HepG2 (cell line): ENCODE measurements around the gene ACSS1. TPM values are rescaled to one million over a fixed set of nuclear protein-coding genes. Genes with fewer than 3 reads are reported as not detected.

Experiments used
- ATAC-seq: fragments of 200-7000 bp; cut with Tn5 transposase; 3 replicates; pipeline ENCODE4 v1.9.1; 2020; ENCODE audit warnings: mild to moderate bottlenecking, moderate library complexity
- BruUV-seq: library from RNA; stranded (reverse); fragments of 400-500 nt; replicated peaks from 2 replicates; lab custom pipeline; 2021; lab: Mats Ljungman, UMichigan
- CTCF ChIA-PET: fragments of 300-600 bp; formaldehyde crosslinking; extraction: SDS; loops from one replicate; lab custom pipeline; 2021; ENCODE audit warnings: low total read pairs, inconsistent platforms, low intra/inter-chr PET ratio; lab: Yijun Ruan, JAX
- POLR2A ChIA-PET: fragments of 350-600 bp; sonication (Branson Sonifier 250); formaldehyde crosslinking; loops from one replicate; lab custom pipeline; 2020; ENCODE audit warnings: antibody characterized with exemption, inconsistent platforms; lab: Yijun Ruan, JAX
- DNase-seq: peaks from one replicate; pipeline ENCODE4 v3.0.0-alpha.2; 2015; ENCODE audit warnings: low spot score
- FAIRE-seq: peaks from 3 replicates; lab custom pipeline; 2011; peaks lifted over from hg19 to GRCh38; lab: Jason Lieb, UNC
- H2AFZ ChIP-seq: one replicate; pipeline ENCODE4 v1.6.1; 2011; ENCODE audit warnings: low read length, inconsistent platforms
- H3K27ac ChIP-seq: fragments of 300-600 bp; 3 replicates; pipeline ENCODE4 v1.8.0; 2011; ENCODE audit warnings: mixed run types, mild to moderate bottlenecking, mixed read lengths, low read length, inconsistent platforms; ENCODE audit not compliant: insufficient read depth; ENCODE audit errors: extremely low read length
- H3K27me3 ChIP-seq, 2 experiments: fragments of 200-600 bp in 1 of 2; 2 replicates in 1 of 2; 3 replicates in 1 of 2; pipeline versions ENCODE4 v1.6.0 to v1.8.0; 2011; ENCODE audit warnings: low read length in 2 of 2, mild to moderate bottlenecking in 2 of 2, moderate library complexity in 2 of 2, inconsistent platforms in 1 of 2; ENCODE audit not compliant: insufficient read depth in 2 of 2, control insufficient read depth in 1 of 2
- H3K36me3 ChIP-seq, 2 experiments: fragments of 200-600 bp in 1 of 2; replicated peaks in 1 of 2; 2 replicates in 1 of 2; 3 replicates in 1 of 2; pipeline versions ENCODE4 v1.5.1 to v1.8.0; 2011; ENCODE audit warnings: low read length in 2 of 2, inconsistent platforms in 1 of 2; ENCODE audit not compliant: insufficient read depth in 2 of 2, control insufficient read depth in 1 of 2
- H3K4me1 ChIP-seq: 2 replicates; pipeline ENCODE4 v1.5.1; 2012; ENCODE audit warnings: low read length, inconsistent platforms; ENCODE audit not compliant: insufficient read depth
- H3K4me2 ChIP-seq: 2 replicates; pipeline ENCODE4 v1.6.0; 2011; ENCODE audit warnings: low read depth, low read length, inconsistent platforms
- H3K4me3 ChIP-seq, 3 experiments: fragments of 200-600 bp in 1 of 3; sonication (generic), shearing (Covaris generic) in 1 of 3; replicated peaks in 1 of 3; 2 replicates each; pipeline ENCODE4 v1.5.1; 2011 to 2016; ENCODE audit warnings: low read length in 3 of 3, inconsistent platforms in 2 of 3, low read depth in 2 of 3, mild to moderate bottlenecking in 2 of 3, control low read depth in 1 of 3, mixed read lengths in 1 of 3; ENCODE audit not compliant: insufficient read depth in 1 of 3
- H3K79me2 ChIP-seq: one replicate; pipeline ENCODE4 v1.6.1; 2011; ENCODE audit warnings: low read length, inconsistent platforms; ENCODE audit not compliant: insufficient read depth
- H3K9ac ChIP-seq: 2 replicates; pipeline ENCODE4 v1.6.0; 2011; ENCODE audit warnings: mild to moderate bottlenecking, low read depth, low read length, inconsistent platforms; ENCODE audit not compliant: insufficient read depth
- H3K9me3 ChIP-seq: 2 replicates; pipeline ENCODE4 v1.5.1; 2012; ENCODE audit warnings: mild to moderate bottlenecking, low read length
- H4K20me1 ChIP-seq: 2 replicates; pipeline ENCODE4 v1.6.0; 2011; ENCODE audit warnings: inconsistent platforms, mild to moderate bottlenecking, low read length, moderate library complexity; ENCODE audit not compliant: insufficient read depth
- GATA4 ChIP-seq: sonication (generic); IDR thresholded peaks from 2 replicates; pipeline ENCODE4 v1.6.1; 2016; ENCODE audit warnings: antibody characterized with exemption, low read depth, borderline replicate concordance
- RFXANK ChIP-seq: IDR thresholded peaks from 2 replicates; pipeline ENCODE4 v1.6.1; 2016
- SP2 ChIP-seq: sonication (generic); formaldehyde crosslinking; IDR thresholded peaks from 2 replicates; pipeline ENCODE4 v1.5.1; 2020; ENCODE audit warnings: mild to moderate bottlenecking, missing genetic modification reagents
- YY1 ChIP-seq: IDR thresholded peaks from 2 replicates; pipeline ENCODE4 v1.6.1; 2011; ENCODE audit warnings: low read length, low read depth, moderate library complexity, mild to moderate bottlenecking; ENCODE audit not compliant: insufficient read depth, insufficient replicate concordance
- ZFP41 ChIP-seq: sonication (generic); formaldehyde crosslinking; IDR thresholded peaks from 2 replicates; pipeline ENCODE4 v1.4.0; 2020; ENCODE audit warnings: mild to moderate bottlenecking, missing genetic modification reagents, borderline replicate concordance
- ZNF33B ChIP-seq: sonication (generic); formaldehyde crosslinking; IDR thresholded peaks from 2 replicates; pipeline ENCODE4 v1.5.1; 2020; ENCODE audit warnings: mild to moderate bottlenecking, missing genetic modification reagents
- ZNF512B ChIP-seq: sonication (generic); formaldehyde crosslinking; IDR thresholded peaks from 2 replicates; pipeline ENCODE4 v1.5.1; 2020; ENCODE audit warnings: missing genetic modification reagents, mild to moderate bottlenecking, borderline replicate concordance
- ZNF674 ChIP-seq: sonication (generic); formaldehyde crosslinking; IDR thresholded peaks from 2 replicates; pipeline ENCODE4 v1.5.0; 2020; ENCODE audit warnings: low read depth, mild to moderate bottlenecking, missing genetic modification reagents
- ZNF761 ChIP-seq: sonication (generic); formaldehyde crosslinking; conservative IDR thresholded peaks from 2 replicates; pipeline ENCODE4 v1.4.0; 2020; ENCODE audit warnings: mild to moderate bottlenecking, missing genetic modification reagents
- WGBS: methylation state at CpG from one replicate; pipeline ENCODE4 v1.1.6; 2017; ENCODE audit warnings: low lambda C conversion rate; 5-methylcytosine and 5-hydroxymethylcytosine counted together
- in situ Hi-C: cut with HindIII; loops from 2 replicates; pipeline ENCODE4 v1.10.0; 2017; ENCODE audit warnings: low pct_unique_long_range_greater_than_20kb; ENCODE audit not compliant: extremely low pct_ligation_motif_present
- intact Hi-C: fragments of 100-400 bp; cut with micrococcal nuclease; formaldehyde crosslinking; loops from one replicate; pipeline ENCODE4 v1.10.0; 2022; ENCODE audit not compliant: unreplicated experiment
- polyA plus RNA-seq, 8 experiments: library from polyadenylated mRNA; depleted of rRNA in 3 of 8; stranded (reverse) in 7 of 8; unstranded in 1 of 8; fragments of >200 nt; fragmentation: Illumina TruSeq in 4 of 8; extraction: Trizol in 4 of 8; gene quantifications; 2 replicates each; pipeline versions ENCODE4 v1.2.1 to v1.2.3, GENCODE V29; 2011 to 2016; ENCODE audit warnings: low read depth in 4 of 8, missing spikeins in 1 of 8, mixed read lengths in 1 of 8; ENCODE audit not compliant: insufficient read depth in 1 of 8
- total RNA-seq, 5 experiments: library from RNA; depleted of rRNA; stranded (reverse); fragments of >200 nt; fragmentation: Illumina TruSeq; extraction: Trizol; gene quantifications; 2 replicates each; pipeline ENCODE4 v1.2.3, GENCODE V29; 2016; ENCODE audit warnings: low read depth in 1 of 5

ACSS1 gene
- total and polyA plus RNA-seq, 2 of the 13 experiments (the other 11 are each of a cell fraction or from before 2014, with no cell fraction given) = 15.2 to 41.6 TPM

- intact Hi-C loops = no loop called here
- in situ Hi-C loops = no loop called here
- FAIRE-seq (no peak), DNase-seq (no peak), ATAC-seq (no peak)
- BruUV-seq = no TSS peak
- TF ChIP-seq ZNF761 (CRISPR knock-in tag) (no peak), GATA4 (no peak), YY1 (no peak)
- no peaks in the 10 kb centered on the region for H3K4me1 ChIP-seq
- H3K79me2 ChIP-seq = no peaks in the 10 kb centered on the region
- ChIA-PET CTCF (no interaction called here), POLR2A (no interaction called here)
- no peak overlapping the region for H3K4me2 ChIP-seq
- H3K4me3 ChIP-seq = no peak overlapping the region
- no peak overlapping the region for H2AFZ ChIP-seq
- H3K27ac ChIP-seq = no peak overlapping the region
- 10% methylated on average over 6 of the region's 6 CpGs for WGBS
- H3K9me3 ChIP-seq = no peaks in the 10 kb centered on the region
- no peaks in the 10 kb centered on the region for H3K36me3 ChIP-seq
- peaks cover 15 to 73% of the 10 kb centered on the region in 2 experiments for H3K27me3 ChIP-seq
- no peak overlapping the region for H3K9ac ChIP-seq
- H4K20me1 ChIP-seq = no peaks in the 10 kb centered on the region; the same call in 1 of the 2 replicates
Observed at GRCh38 chr20:25088267-25088666, 30.3 kb upstream of the ACSS1 start.

GRCh38 chr20:25087186-25087929, 29.4 kb upstream of the ACSS1 start:
- no peaks in the 10 kb centered on the region for H3K4me1 ChIP-seq
- TF ChIP-seq ZNF512B (CRISPR knock-in tag) = no peak
- no peak for TF ChIP-seq RFXANK (CRISPR knock-in tag)
- TF ChIP-seq ZFP41 = no peak
- TF ChIP-seq ZNF33B (CRISPR knock-in tag) = no peak
- no peak for TF ChIP-seq SP2 (CRISPR knock-in tag)
- no peak for TF ChIP-seq ZNF674 (CRISPR knock-in tag)
- WGBS = 20% methylated on average over 4 of the region's 4 CpGs
- no peak overlapping the region for H3K4me2 ChIP-seq
- no peaks in the 10 kb centered on the region for H3K36me3 ChIP-seq
- no peak overlapping the region for H3K27ac ChIP-seq
- CTCF ChIA-PET = no interaction called here
- POLR2A ChIA-PET = no interaction called here
- FAIRE-seq = no peak
- no peak overlapping the region for H2AFZ ChIP-seq
- no peak for DNase-seq
- no peak overlapping the region for H3K9ac ChIP-seq
- intact Hi-C loops (no loop called here), in situ Hi-C loops (no loop called here)
- no peaks in the 10 kb centered on the region for H3K79me2 ChIP-seq
- H3K27me3 ChIP-seq = peaks cover 17 to 82% of the 10 kb centered on the region in 2 experiments
- no TSS peak for BruUV-seq
- no peak overlapping the region for H3K4me3 ChIP-seq
- no peaks in the 10 kb centered on the region; the same call in 1 of the 2 replicates for H4K20me1 ChIP-seq
- H3K9me3 ChIP-seq = no peaks in the 10 kb centered on the region
- no peak for ATAC-seq
